NT2/D1 (cell line): ENCODE results near the gene GABBR2.

Experiments used
- SUZ12 ChIP-seq: IDR thresholded peaks from 2 replicates; pipeline ENCODE4 v1.6.1; 2011; ENCODE audit not compliant: insufficient read length, insufficient read depth; ENCODE audit errors: extremely low read depth
- YY1 ChIP-seq: IDR thresholded peaks from 2 replicates; pipeline ENCODE4 v1.6.1; 2011; ENCODE audit not compliant: insufficient read length, insufficient read depth

GRCh38 chr9:98538203-98538602, 170.5 kb downstream of the GABBR2 start:
- no peak for TF ChIP-seq YY1
- no peak for TF ChIP-seq SUZ12
